HG03469 (cell line): ENCODE results near the gene BMP5.

ENCODE experiments used
- ATAC-seq: cut with Tn5 transposase; IDR thresholded peaks from one replicate; pipeline ENCODE4 v1.9.1; 2021; ENCODE audit warnings: mild to moderate bottlenecking, moderate library complexity, moderate number of reproducible peaks; ENCODE audit not compliant: unreplicated experiment

The BMP5 gene

DNA sequence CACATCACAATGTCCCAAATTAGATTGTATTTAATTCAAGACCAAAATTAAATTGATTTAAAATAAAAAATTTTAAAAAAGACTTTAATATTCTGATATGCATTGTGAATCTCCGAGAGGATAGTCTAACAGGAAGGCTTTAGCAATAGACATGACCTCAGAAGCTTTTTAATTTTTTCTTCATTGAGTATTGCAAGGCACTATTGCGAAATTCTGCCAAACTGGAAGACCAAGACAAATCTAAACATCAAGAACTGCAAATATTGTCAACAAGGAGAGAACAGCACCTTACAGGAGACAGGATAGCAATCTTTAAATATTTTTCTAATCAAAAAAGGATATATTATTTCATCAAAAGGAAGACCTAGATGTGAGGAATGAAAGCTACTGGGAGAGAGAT lies 56.9 kb downstream of the BMP5 start:
- ATAC-seq: no peak

DNA sequence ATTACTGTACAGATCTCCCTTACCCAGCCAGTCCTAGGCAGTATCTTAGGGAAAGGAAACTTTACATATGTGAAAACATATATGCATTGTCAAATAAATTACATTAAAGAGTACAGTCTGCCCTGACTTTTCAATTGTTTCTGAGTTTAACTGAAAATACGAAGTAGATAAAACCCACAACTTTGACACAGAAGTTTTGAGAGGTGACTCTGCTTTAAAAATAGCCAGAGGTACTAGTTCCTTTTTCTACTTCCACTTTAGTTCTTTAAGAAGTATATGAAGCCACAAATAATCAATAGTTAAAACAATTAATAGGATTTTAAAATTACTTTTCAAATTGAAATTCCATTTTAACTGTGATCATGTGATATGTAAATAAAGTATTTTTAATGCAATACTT lies 62.9 kb downstream of the BMP5 start:
- no peak for ATAC-seq

DNA sequence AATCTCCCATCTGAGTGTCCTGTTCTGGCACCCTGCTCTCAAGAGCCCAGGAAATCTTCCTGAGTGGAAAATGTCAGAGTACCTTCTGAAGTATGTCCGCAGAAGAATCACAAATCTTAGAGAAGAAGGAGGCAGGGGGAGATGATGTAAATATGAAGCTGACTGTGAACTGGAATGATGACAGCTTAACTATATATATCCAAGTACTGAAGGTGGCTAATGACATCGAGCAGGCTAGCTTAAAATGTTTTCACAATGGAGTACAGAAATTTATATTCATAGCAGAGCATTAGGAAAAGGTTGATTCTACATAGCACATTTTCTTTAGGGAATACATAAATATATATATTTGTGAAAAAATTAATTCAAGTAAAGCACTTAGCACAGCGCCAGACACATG lies 64.3 kb downstream of the BMP5 start:
- ATAC-seq: no peak

DNA sequence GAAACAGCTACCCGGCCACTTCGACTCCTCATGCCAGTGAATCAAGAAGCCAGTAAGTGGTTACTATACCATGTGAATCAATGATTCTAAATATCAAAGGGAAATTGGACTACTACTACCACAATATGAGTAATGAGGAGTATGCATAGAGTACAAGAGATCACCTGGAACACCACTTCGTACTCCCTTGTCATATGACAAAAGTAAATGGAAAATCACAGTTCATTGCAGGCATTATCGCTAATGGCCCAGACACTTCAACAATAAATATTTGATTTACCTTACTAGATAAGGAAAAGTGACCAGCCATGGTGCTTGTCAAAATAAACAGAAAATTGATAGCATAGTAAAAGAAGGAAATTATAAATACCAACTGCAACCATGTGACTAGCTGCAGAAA lies 73.1 kb downstream of the BMP5 start:
- ATAC-seq: no peak

DNA sequence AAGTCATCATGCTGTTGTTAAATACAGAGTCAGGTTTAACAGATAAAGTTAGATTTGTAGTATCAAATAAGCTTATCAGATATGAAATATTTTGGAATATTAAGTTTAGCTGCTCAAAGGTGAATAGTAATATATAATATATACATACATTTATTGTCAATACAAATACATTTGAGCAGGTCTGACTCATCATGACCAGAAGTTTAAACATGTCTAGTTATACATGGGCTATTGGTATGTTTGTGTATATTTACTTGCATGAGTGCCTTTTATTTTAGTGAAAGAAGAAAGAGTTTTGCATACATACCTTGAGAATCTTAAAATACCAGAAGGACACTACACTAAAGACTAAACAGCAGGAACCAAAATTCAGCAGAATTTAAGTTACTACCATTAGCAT lies 76.8 kb downstream of the BMP5 start:
- ATAC-seq: no peak

DNA sequence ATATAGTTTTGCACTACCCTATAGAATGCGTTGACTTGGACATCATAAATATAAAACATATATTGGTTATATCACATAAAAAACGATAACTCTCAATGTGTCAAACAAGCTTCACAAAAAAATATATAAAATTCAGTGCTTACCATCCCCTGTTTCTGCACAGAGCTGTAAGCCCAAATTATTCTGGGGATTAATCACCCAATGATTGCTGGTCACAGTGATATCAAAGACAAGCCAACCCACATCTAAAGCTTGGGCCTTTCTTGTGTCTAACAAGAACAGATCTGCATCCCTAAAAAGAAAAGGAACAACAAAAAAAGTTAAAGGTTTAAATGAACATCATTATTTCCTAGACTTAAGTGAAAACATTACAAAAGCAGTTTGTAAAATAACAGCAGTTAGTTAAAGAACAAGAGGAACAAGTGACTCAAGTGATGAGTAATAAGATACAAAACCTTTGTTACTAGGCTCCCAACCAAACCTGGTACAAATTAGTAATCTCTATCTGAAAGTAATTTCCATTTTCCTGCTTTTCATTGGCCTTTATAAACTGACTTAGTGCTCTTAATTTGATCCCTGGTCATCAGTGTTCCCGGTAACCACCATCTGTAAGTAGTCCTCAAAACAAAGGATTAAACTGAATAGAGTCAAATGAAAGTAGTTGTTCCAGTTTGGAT lies 81.1 kb downstream of the BMP5 start:
- ATAC-seq: no peak

DNA sequence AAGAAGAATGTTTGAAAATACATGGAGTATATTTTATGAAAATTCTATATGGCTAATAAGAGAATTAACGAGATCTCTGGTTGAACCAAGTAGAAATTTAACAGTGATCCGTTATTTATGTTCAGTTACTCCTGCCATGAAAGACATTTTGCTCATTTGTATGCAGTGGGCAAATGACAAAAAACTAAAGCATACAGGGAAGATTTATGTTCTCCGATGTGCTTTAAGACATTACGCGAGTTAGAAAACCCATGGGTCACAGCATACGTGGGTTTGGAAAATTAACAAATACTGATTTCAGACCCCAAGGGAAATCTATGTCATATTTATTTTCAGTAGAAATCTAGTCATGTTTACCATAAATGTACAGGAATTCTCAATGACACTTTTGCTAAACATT lies 90.1 kb downstream of the BMP5 start:
- no peak for ATAC-seq

DNA sequence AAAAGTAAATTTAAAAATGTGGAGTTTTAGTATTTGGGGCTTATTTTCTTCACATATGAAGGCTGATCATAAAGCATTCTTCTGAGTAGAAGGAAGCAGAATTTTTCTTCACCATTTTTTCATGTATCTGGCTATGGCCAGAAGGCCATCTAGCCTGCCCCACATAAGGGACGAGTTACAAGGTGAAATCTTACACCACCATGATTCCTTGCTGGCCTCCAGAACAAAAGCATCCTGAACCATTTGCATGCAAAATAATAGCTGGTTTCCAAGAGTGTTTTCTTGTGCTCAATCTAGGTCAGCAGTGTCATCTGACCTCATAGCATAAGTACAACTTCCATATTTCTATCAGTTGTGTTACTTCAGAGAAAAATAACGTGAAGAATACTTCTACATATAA lies 93.1 kb downstream of the BMP5 start:
- no peak for ATAC-seq

DNA sequence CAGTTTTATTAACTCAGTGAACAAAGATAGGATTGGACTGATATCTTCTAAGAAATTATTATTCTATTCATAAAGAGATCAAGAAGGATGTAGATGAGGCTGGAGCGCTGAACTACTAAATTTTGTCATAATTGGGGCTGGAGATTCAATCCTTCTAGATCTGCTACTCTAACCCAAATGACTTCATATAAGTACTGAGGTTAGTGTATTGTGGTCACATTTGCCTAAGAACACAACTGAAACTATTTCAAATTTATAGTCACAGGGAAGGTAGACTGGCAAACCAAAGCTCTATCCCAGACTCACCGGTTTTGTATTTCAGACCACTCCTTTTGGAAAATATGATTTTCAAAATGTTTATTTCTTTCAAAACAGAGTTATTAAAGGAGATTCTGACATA lies 96.7 kb downstream of the BMP5 start:
- ATAC-seq: no peak

DNA sequence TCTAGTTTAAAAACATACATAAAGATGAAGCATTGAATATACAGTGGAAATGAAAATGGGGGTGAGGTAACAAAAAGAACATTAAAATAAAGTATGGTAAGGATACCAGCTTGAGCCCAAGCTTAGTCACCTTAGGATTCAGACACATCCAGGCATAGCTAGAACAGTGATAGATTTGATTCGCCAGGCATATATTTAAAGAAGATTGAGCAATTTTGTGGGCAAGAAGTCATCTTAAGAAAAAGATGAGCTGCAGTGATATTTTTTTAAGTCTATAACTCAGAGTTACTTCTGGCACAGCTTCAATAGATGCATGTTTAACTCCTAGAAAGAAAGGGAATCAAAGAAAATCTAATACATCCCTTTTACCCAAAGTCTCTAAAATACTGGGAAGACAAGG lies 97.9 kb downstream of the BMP5 start:
- ATAC-seq: no peak

DNA sequence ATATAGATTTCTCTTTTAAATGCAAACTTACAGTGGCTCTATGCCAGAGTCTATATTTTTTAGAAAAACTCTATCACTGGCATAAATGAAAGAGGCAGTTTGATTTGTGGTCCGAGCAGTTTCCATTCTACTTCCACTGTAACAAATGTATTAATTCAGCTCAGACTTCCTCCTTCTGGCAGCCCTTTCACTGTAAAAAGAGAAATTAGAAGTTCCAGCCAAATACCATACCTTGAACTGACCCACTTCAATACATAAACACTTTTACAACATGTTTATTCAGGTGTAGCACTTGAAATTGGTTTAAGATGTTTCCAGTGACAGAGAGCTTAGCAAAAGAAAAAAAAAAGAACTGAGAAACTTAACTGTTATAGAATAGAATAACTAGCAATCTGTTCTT lies 99.3 kb downstream of the BMP5 start:
- ATAC-seq: no peak

DNA sequence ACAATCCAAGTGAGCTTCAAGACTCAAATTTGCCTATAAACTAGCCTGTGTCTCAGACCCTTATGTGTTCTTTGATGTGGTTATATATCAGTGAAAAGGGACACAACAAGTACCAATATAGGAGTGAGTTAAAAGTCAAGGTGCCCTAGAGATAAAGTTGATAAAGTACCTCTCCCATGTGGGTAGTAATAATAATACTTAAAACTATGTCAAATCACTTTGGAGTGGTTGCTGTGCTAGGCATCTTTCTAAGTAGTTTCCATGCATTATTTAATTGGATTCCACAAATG lies 100.4 kb downstream of the BMP5 start:
- ATAC-seq: no peak

DNA sequence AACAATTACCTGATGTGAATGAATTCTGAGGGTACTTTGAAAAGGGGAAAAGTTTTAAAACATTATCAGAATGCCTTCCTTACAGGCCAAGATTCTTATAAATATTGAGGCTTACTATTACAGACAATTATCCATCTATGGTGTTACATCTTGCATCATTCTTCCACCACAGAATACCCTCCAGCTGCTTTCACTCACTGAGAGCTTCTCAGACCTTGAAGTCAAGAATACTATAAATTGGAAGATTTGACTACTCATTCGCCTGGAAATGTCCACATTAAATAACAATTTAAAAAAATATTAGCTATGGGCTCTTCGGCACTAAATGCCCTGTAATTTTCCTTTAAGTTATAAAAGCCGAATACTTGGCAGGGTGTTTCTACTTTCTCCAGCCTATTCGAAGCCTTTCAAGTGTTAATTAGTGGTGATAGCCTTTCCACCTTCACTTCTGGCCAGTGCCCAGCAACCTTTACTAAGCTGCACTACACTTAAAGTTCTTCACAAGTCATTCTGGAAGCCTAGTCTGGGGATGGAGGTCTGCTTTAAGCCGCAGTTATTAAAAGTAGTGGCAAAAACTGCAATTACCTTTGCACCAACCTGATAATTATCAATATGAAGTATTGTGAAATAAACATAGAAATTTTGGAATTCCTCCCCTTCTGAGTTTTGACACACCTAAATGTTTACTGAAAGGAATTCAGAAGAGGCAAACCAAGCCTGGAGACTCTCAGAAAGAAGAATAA lies 100.9 kb downstream of the BMP5 start:
- ATAC-seq: no peak

DNA sequence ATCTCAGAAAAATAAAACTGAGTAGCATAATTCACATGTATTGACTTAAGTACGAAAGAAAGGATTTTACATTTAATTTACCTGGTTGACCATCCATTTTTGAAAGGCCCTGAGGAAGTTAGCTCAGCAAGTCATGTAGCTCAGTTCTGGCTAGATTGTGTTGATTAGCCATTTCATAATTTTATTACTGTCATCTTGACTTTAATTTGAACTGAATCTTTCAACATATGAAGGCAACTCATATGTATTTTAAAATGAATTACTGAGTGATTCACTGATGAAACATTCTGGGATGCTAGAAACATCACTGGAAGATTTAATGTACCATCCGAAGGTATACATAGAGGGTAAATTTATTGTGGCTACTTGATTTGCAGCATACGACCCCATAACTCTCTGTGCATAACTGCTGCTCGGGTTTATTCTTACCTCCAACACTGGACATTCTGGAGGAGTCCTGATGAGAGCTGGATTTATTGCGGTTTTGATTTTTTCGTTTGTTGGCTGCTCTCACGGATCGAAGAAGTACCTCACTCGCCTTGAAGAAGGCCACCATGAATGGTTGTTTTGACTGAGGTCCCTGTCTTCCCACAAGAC lies 101.7 kb downstream of the BMP5 start:
- no peak for ATAC-seq

DNA sequence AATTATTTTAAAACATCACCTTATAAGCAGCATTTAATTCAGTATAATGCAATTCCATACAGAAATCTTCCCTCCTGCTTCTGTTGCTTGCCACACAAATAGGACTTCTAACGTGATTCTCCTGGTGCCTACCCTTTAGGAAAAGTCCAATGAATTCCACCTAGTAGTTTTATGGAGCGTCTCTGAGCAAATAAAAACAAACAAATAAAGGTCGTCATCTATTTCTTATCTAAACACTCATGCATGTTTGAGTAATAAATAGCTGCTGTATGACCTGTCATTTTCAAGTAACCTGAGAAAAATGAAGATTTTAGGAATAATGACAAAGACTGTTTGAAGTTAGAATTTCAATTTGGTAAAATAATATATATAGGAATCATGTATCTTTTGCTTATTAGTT lies 102.7 kb downstream of the BMP5 start:
- no peak for ATAC-seq

DNA sequence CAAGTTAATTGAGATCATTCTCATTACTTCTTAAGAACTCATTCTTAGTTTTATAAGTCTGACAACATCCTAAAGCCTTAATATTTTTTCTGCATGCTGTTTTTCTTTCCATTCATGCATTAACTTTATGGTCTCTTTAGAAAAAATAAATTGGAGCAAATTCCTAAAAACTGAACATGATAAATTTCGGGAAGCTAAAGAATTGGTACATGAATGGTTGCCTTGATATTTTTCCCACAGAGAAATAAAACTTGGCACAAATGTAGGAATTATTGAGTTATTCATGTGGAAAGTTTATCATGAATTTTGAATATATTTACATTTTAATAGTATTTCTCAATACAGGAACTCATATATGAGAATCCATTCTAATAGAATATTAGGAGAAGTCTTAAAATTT lies 115.9 kb downstream of the BMP5 start:
- ATAC-seq: no peak

DNA sequence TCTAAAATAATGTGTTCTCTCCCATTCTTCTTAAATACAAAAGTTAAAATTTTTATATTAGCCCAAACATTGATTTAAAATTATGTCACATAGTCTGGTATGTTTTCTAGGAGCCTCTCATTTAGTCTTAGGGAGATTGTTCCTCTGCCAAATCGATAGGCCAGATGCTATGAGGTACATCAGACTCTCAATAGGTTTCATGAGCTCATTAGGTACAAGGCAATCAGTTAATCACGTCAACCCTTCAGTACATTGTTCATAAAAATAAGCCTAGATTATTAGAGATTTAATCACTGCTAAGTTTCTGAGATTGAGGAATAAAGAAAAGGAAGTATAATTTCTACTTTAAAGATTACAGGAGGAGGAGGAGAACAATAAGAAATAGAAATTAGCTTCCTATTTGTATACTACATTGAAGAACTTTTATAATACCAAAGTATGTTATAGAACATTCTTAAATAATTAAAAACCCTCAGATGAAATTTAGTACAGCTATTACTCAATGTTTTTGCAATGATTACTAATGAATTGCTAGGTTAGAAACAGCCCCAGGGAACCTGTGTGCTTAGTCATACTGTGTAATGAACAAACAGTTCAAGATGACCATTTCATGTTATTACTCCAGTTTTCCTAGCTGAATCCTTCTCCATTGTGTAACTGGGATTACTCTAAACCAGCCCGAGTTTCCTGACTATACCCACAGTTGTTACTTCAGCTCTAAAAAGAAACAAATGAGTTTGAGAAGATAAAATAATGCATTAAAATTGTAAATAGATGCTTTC lies 117.0 kb downstream of the BMP5 start:
- ATAC-seq: no peak

DNA sequence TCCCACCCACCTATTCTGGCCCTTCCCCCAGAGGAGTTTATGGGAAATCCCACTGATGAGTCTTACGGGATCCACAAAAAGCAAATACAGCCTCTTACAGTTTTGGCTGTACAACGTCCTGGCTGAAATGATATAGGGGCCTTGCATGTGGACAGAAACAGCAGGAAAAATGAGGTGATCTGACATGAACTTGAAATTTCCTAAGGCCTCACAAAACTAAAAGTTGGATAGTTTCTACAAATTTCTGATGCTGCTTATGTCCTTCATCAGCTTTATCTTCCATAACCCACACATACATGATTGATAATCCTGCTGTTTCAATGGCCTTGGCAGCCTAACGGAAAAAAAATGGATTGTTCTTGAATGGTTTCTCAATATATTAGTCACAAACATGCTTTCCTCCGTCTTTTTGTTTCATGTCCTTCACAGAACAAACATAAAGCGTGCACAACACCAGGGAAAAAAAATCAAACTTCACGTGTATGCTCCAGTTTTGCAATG lies 118.8 kb downstream of the BMP5 start:
- ATAC-seq: no peak

DNA sequence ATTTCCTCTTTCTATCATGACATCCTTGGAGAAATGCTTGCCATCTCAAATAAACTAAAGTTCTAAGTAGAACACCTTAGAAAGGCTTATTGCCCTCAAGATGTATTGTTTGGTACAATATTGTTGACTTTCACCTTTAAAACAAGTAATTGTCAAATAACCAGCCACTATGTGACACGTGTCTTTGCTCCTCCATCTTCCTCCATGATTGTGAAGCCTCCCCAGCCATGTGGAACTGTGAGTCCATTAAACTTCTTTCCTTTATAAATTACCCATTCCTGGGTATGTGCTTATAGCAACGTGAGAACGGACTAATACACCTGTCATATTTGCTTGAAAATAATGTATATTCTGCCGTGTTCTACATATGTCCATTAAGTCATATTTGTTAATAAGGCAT lies 126.5 kb downstream of the BMP5 start:
- no peak for ATAC-seq

DNA sequence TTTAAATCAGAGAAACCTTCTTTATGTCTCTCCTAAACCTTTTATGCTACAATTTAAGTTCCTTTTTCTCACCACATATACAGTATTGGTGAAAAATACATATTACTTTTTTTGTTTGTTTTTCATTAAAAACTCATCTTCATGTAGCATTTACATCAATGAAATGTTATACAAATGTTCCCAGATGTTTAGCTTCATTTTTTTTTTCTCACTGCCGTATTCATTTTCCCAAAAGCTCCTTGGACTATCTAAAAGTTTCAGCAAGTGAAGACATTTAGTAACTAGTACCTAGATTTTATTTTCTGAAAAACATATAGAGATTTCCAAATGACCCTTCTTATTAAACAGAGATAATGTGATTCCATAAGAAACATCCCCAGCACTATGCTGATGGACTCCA lies 128.9 kb downstream of the BMP5 start:
- no peak for ATAC-seq

DNA sequence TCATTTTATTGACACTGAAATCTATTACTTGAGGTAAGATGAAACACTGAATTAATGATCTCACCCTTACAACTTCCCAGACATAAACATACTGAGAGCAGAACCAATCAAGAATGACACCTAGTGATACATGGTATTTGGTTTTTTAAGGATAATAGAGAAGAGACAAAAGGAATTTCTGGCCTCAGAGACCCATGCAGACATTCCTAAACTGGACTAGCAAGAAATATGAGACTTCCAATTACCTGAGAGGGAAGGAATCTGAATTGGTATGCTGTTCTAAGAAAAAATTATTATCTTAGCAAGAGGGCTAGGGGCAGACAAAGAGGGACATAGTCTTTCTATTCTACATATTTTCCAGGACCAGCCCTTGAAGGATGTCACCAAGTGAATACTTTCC lies 141.1 kb downstream of the BMP5 start:
- ATAC-seq: no peak

DNA sequence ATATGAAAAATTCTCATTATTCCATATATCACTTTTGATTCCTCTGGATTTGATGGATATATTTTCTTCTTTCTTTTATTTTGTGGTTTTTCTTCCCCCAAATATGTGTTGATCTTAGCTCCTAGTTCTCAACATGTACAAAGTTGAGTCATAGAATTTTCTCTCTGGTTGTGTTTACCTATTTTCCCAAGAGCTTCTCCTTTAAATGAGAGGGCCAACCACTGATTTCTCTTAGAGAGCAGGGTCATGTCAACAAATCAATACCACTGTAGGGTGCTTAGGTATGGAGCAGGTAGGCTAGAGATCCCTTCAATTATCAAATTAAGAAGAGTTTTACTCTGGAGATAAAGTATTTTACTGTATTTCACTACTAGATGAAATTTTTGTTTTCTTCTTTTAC lies 145.7 kb downstream of the BMP5 start:
- ATAC-seq: no peak
